Right lobe of liver (tissue), 6 donors: ENCODE measurements around the gene MBD3L2. TPM values are rescaled to one million over a fixed set of nuclear protein-coding genes. Genes with fewer than 3 reads are reported as not detected.
"Not testable (repeated sequence)": the region's sequence is repeated elsewhere in the genome, so short reads cannot be mapped to it uniquely, and the experiment has no call there.

Experiments used
- ATAC-seq, 4 donors: fragments of 200-7000 bp; cut with Tn5 transposase; one replicate each; pipeline ENCODE4 v1.9.1; 2020; ENCODE audit warnings: mild to moderate bottlenecking in 4 of 4, moderate library complexity in 4 of 4
- DNase-seq, 3 donors: peaks; one replicate each; pipeline ENCODE4 v3.0.0-alpha.2; 2020
- H3K27ac ChIP-seq, 3 donors: fragments of 200-600 bp; one replicate each; pipeline ENCODE4 v1.8.0; 2022
- H3K27me3 ChIP-seq, 2 donors: fragments of 200-600 bp; one replicate each; pipeline ENCODE4 v1.8.0; 2022
- H3K36me3 ChIP-seq, 4 donors: fragments of 200-600 bp; sonication (generic) in 1 of 4; one replicate each; pipeline versions ENCODE4 v1.5.1 to v1.8.0; 2017 to 2022; ENCODE audit warnings: control low read depth in 1 of 4
- H3K4me1 ChIP-seq, 4 donors: fragments of 200-600 bp; sonication (generic) in 1 of 4; one replicate each; pipeline versions ENCODE4 v1.5.1 to v1.8.0; 2017 to 2022; ENCODE audit warnings: control low read depth in 1 of 4
- H3K4me3 ChIP-seq, 3 donors: fragments of 200-600 bp; one replicate each; pipeline ENCODE4 v1.8.0; 2022
- H3K9me3 ChIP-seq, 4 donors: fragments of 200-600 bp; sonication (generic) in 1 of 4; one replicate each; pipeline versions ENCODE4 v1.5.1 to v1.8.0; 2017 to 2022; ENCODE audit warnings: control low read depth in 1 of 4
- CTCF ChIP-seq, 4 donors: fragments of 200-600 bp in 3 of 4; fragments of 450-650 bp in 1 of 4; IDR thresholded peaks; one replicate each; pipeline versions ENCODE4 v1.5.1 to v1.8.0; 2016 to 2022; ENCODE audit warnings: antibody characterized with exemption in 4 of 4, mild to moderate bottlenecking in 2 of 4
- POLR2A ChIP-seq: fragments of 450-650 bp; IDR thresholded peaks from one replicate; pipeline ENCODE4 v1.6.1; 2017; ENCODE audit warnings: antibody characterized with exemption, mild to moderate bottlenecking
- WGBS: methylation state at CpG from one replicate; pipeline ENCODE4 v1.1.6; 2018; ENCODE audit warnings: low coverage, low lambda C conversion rate; ENCODE audit not compliant: insufficient coverage; ENCODE audit errors: missing lambda C conversion rate; 5-methylcytosine and 5-hydroxymethylcytosine counted together
- intact Hi-C, 2 donors: fragments of 100-400 bp; cut with DNase I; formaldehyde crosslinking; loops; one replicate each; pipeline versions ENCODE4 v1.11.2 to v1.14.1; 2022
- total RNA-seq, 6 experiments: library from RNA; depleted of rRNA in 2 of 6; stranded (reverse); fragments of >200 nt in 2 of 6; fragmentation: NEBNext Ultra II Directional in 3 of 6; extraction: Animal tissue kit (Norgen Biotek cat#: 25700) in 3 of 6; gene quantifications; one replicate each; pipeline versions ENCODE4 v1.1.0 to v1.2.4, GENCODE V29; 2016 to 2023
- donor health status: DM: no; HTN: yes; CAD: no.
- donor health status: DM: no; HTN: no; CAD: no.
- donor health status: DM: no; HTN: no; CAD: no.
- donor health status: DM: no; HTN: yes; CAD: no.
- donor health status: DM: no; HTN: yes; CAD: no.

The MBD3L2 gene
- total RNA-seq, 6 experiments from 2014 or later = not detected

- no peaks in the 10 kb centered on the region for H3K27me3 ChIP-seq
- H3K4me3 ChIP-seq = no peak overlapping the region
- ATAC-seq = no peak
- no peak for TF ChIP-seq CTCF (IDR thresholded peaks at IDR 0.05)
- TF ChIP-seq POLR2A = no peak
- intact Hi-C loops = no loop called here
- no peaks in the 10 kb centered on the region for H3K9me3 ChIP-seq
- H3K4me1 ChIP-seq = no peaks in the 10 kb centered on the region
- 56% methylated on average over 5 of the region's 6 CpGs for WGBS
- H3K27ac ChIP-seq = no peak overlapping the region
- no peaks in the 10 kb centered on the region for H3K36me3 ChIP-seq
- DNase-seq = no peak
Measured at GRCh38 chr19:7018828-7019227, 30.3 kb upstream of the MBD3L2 start.

- H3K36me3 ChIP-seq, intact Hi-C loops, ATAC-seq, H3K27me3 ChIP-seq, H3K9me3 ChIP-seq, H3K4me1 ChIP-seq, DNase-seq, H3K27ac ChIP-seq, H3K4me3 ChIP-seq: not testable (repeated sequence)
- no CpG with 5 or more reads among the region's 6 CpGs for WGBS
Measured at GRCh38 chr19:7021331-7021730, 27.8 kb upstream of the MBD3L2 start, which contains the start of gene MBD3L2B. TSS of gene MBD3L2B (minus strand) at chr19:7021431. CDS start at chr19:7021397, 34 bp downstream.

GRCh38 chr19:7028790-7029189 is 20.3 kb upstream of the MBD3L2 start:
- H3K36me3 ChIP-seq, H3K27me3 ChIP-seq, H3K4me3 ChIP-seq, H3K9me3 ChIP-seq, H3K27ac ChIP-seq, DNase-seq, ATAC-seq, H3K4me1 ChIP-seq, intact Hi-C loops: not testable (repeated sequence)
- no CpG with 5 or more reads among the region's 1 CpG for WGBS

- H3K27me3 ChIP-seq, ATAC-seq, H3K4me3 ChIP-seq, H3K36me3 ChIP-seq, intact Hi-C loops, H3K27ac ChIP-seq, H3K4me1 ChIP-seq, H3K9me3 ChIP-seq, DNase-seq: not testable (repeated sequence)
- WGBS = no CpG with 5 or more reads among the region's 9 CpGs
Measured at GRCh38 chr19:7030278-7030677, 18.8 kb upstream of the MBD3L2 start, which contains the start of gene MBD3L5. TSS of gene MBD3L5 (plus strand) at chr19:7030578. CDS start at chr19:7030612, 34 bp downstream.

- H3K4me3 ChIP-seq, H3K9me3 ChIP-seq, H3K36me3 ChIP-seq, H3K27me3 ChIP-seq, H3K4me1 ChIP-seq, H3K27ac ChIP-seq, DNase-seq, intact Hi-C loops, ATAC-seq: not testable (repeated sequence)
- WGBS = 58% methylated on average over 2 of the region's 9 CpGs
Measured at GRCh38 chr19:7040079-7040478, 9.0 kb upstream of the MBD3L2 start, which contains the start of gene MBD3L4. TSS of gene MBD3L4 (minus strand) at chr19:7040179. CDS start at chr19:7040144, 35 bp downstream.

- DNase-seq, H3K4me1 ChIP-seq, H3K36me3 ChIP-seq, H3K4me3 ChIP-seq, H3K27me3 ChIP-seq, ATAC-seq, H3K9me3 ChIP-seq, H3K27ac ChIP-seq, intact Hi-C loops: not testable (repeated sequence)
- WGBS = no CpG with 5 or more reads among the region's 2 CpGs
Measured at GRCh38 chr19:7041563-7041962, 7.6 kb upstream of the MBD3L2 start.

DNA sequence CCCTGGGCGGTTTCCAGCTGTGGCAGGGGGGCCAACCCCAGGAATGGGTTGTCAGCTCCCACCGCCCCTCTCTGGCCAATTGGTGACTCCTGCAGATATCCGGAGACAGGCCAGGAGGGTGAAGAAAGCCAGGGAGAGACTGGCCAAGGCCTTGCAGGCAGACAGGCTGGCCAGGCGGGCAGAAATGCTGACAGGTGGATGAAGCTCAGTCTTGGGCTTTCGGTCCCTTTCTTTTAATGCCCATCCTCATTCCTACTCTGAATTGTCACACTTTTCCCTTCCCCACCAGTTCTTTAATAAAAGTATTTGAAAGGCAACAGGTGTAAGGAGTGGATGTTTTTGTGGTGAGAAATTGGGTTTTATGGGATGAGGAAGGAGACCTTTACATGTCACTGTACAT is 2.3 kb downstream of the MBD3L2 start:
- H3K4me3 ChIP-seq, DNase-seq, ATAC-seq, intact Hi-C loops, H3K27me3 ChIP-seq, H3K27ac ChIP-seq, H3K4me1 ChIP-seq, H3K36me3 ChIP-seq, H3K9me3 ChIP-seq: not testable (repeated sequence)
- no CpG with 5 or more reads among the region's 5 CpGs for WGBS

GRCh38 chr19:7052896-7053295 is 3.8 kb downstream of the MBD3L2 start:
- DNase-seq = not testable (repeated sequence)
- 83% methylated on average over 7 of the region's 7 CpGs for WGBS

DNA sequence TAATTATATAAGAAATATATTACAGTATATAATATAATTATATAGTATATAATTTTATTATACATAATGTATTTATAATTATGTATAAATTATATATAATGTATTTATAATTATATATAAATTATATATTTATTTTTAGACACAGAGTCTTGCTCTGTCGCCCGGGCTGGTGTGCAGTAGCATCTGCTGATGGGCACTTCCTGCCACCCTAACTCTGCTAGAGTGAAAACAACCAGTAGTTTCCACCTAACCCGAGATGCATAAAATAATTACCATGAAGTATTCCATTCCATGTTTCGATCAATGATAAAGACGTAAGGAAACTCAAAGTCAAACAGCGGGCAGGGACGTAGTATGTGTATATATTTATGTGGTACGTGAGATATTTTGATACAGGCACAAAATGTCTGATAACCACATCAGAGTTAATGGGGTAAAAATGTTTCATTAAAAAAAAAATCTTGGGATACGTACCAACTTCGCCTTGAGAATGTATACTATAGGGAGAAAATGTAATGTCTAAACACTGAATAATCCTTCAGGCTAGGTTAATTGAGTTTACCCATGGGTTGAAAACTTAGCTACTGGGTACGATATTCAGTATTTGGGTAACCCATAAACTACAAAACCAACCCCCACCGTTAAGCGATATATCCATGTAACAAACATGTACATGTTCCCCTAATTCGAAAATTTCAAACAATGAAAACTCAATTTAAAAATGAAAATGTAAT is 5.7 kb downstream of the MBD3L2 start:
- H3K27ac ChIP-seq, H3K9me3 ChIP-seq, H3K27me3 ChIP-seq, H3K36me3 ChIP-seq, DNase-seq, H3K4me1 ChIP-seq, ATAC-seq, H3K4me3 ChIP-seq, intact Hi-C loops: not testable (repeated sequence)
- 94% methylated on average over 10 of the region's 14 CpGs for WGBS

More at GRCh38 chr19:7052896-7053295, 3.8 kb downstream of the MBD3L2 start:
- H3K27ac ChIP-seq, H3K36me3 ChIP-seq, H3K4me1 ChIP-seq, H3K9me3 ChIP-seq, ATAC-seq, H3K27me3 ChIP-seq, intact Hi-C loops, H3K4me3 ChIP-seq: not testable (repeated sequence)

DNA sequence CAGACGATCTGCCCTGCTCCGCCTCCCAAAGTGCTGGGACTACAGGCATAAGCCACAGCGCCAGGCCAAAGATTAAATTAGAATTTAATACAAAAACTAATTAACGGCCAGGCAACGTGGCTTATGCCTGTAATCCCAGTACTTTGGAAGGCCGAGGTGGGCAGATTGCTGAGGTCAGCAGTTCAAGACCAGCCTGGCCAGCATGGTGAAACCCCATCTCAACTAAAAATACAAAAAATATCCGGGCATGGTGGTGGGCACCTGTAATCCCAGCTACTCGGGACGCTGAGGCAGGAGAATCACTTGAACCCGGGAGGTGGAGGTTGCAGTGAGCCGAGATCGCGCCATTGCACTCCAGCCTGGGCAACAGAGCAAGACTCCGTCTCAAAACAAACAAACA is 6.6 kb downstream of the MBD3L2 start:
- H3K27me3 ChIP-seq, H3K4me1 ChIP-seq, H3K36me3 ChIP-seq, H3K27ac ChIP-seq, DNase-seq, ATAC-seq, intact Hi-C loops, H3K9me3 ChIP-seq, H3K4me3 ChIP-seq: not testable (repeated sequence)
- 80% methylated on average over 10 of the region's 14 CpGs for WGBS

DNA sequence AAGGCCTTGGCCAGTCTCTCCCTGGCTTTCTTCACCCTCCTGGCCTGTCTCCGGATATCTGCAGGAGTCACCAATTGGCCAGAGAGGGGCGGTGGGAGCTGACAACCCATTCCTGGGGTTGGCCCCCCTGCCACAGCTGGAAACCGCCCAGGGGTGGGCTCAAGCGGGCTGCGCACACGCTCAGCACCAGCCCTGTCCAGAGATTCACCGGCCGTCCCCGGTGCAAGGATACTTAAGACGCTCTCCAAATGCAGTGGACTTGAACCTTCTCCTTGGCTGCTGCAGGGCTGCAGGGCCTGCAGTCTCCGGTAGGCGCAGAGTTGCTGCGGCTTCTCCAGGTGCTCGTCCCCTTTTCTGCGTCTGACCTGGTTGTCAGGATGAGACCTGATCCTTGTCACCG is 7.2 kb downstream of the MBD3L2 start:
- H3K27me3 ChIP-seq, ATAC-seq, intact Hi-C loops, DNase-seq, H3K4me3 ChIP-seq, H3K27ac ChIP-seq, H3K9me3 ChIP-seq, H3K36me3 ChIP-seq, H3K4me1 ChIP-seq: not testable (repeated sequence)
- WGBS = 90% methylated on average over 2 of the region's 16 CpGs
